ENCODE results near the gene LTBP1. TPM values are rescaled to one million over a fixed set of nuclear protein-coding genes. Genes with fewer than 3 reads are reported as not detected.

Gene LTBP1
- total and polyA plus RNA-seq, 10 of the 15 experiments (the other 5 are each of a cell fraction or from before 2014, with no cell fraction given), result 0.01 to 0.28 (median 0.12) TPM; not detected in 2

DNA sequence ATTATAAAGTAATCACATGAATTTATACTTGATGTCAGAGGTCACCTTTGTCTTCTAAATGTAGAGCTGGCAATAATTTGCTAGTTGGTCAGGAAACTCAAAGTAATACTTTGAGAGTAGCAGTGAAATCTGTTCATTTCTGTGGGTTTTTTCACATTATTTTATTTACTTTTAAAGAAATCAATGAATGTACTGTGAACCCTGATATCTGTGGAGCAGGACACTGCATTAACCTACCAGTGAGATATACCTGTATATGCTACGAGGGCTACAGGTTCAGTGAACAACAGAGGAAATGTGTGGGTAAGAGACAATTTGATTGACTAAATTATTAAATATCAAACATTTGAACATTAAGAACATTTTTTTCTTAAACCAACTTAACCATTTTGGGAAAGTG is 326.7 kb downstream of the LTBP1 start:
- intact Hi-C loops (cut with micrococcal nuclease; ENCODE audit: unreplicated experiment) (loop anchor here (5.0 to 10.0 kb wide), 2 partner anchors 66 to 311 kb away; no protein-coding TSS in a partner anchor), in situ Hi-C loops (cut with MboI) (no loop called here)
- no TSS peak for BruUV-seq (replicated peaks)
- POLR2A ChIA-PET, result no interaction called here
- no peak for ATAC-seq
- TF ChIP-seq YY1 (IDR thresholded peaks at IDR 0.05; ENCODE audit: low read depth, low read length), result no peak
- TF ChIP-seq SIX5 (IDR thresholded peaks at IDR 0.05; ENCODE audit: low read depth, low read length, severe bottlenecking), result no peak
- no peak for TF ChIP-seq POLR2A (IDR thresholded peaks at IDR 0.05; ENCODE audit: low read depth, low read length)
- no peak for TF ChIP-seq SUPT20H (IDR thresholded peaks at IDR 0.05; ENCODE audit: borderline replicate concordance, control insufficient read depth, low read depth, low read length)
- no peak for TF ChIP-seq SMARCA5 (IDR thresholded peaks at IDR 0.05)
- no peak for TF ChIP-seq ZBED1 (IDR thresholded peaks at IDR 0.05; ENCODE audit: borderline replicate concordance)
- TF ChIP-seq NBN (IDR thresholded peaks at IDR 0.05), result no peak
- no peak for TF ChIP-seq CUX1 (IDR thresholded peaks at IDR 0.05; ENCODE audit: insufficient replicate concordance, low read depth, low read length)
- no peak for TF ChIP-seq KDM1A (IDR thresholded peaks at IDR 0.05; ENCODE audit: borderline replicate concordance)
- TF ChIP-seq EED (IDR thresholded peaks at IDR 0.05; ENCODE audit: low read depth), result no peak
- Histone ChIP-seq H3K4me1 (ENCODE audit: control insufficient read depth, insufficient read depth, low read length) (peaks cover 10% of the 10 kb centered on the region), H2AFZ (ENCODE audit: control insufficient read depth, low read depth, low read length) (no peak overlapping the region), H3K79me2 (ENCODE audit: control insufficient read depth, insufficient read depth, low read length) (no peaks in the 10 kb centered on the region), H3K4me2 (ENCODE audit: control insufficient read depth, insufficient read depth) (no peak overlapping the region), H3K4me3 (no peak overlapping the region), H4K20me1 (ENCODE audit: control insufficient read depth, insufficient read depth) (no peaks in the 10 kb centered on the region), H3K9me3 (replicated peaks; ENCODE audit: control insufficient read depth, insufficient read depth, low read length) (no peaks in the 10 kb centered on the region), H3K9ac (ENCODE audit: control insufficient read depth, insufficient read depth, low read length) (no peak overlapping the region), H3K27me3 (replicated peaks in 1 of 2; ENCODE audit: control insufficient read depth in 2 of 2, insufficient read depth in 2 of 2, low read length in 1 of 2) (peaks cover 0 to 2% of the 10 kb centered on the region in 2 experiments; a peak in 1 of 4 replicates), H3K27ac (ENCODE audit: control insufficient read depth, insufficient read depth) (no peak overlapping the region), H3K36me3 (ENCODE audit: control insufficient read depth in 2 of 2, insufficient read depth in 2 of 2, low read length in 1 of 2) (no peaks in the 10 kb centered on the region)
- CTCF ChIA-PET, result interaction anchor here (0.7 to 1.4 kb wide), 3 partner anchors 99 to 1356 kb away, joined by 3 to 4 read pairs (median 3); no protein-coding TSS in a partner anchor
- DNase-seq (ENCODE audit: low read depth, low spot score), result no peak
- no peak for FAIRE-seq
- SMC1A ChIA-PET (ENCODE audit: uncharacterized antibody, unreplicated experiment), result interaction anchor here (1.1 kb wide), 1 partner anchor 27 kb away, joined by 3 read pairs; no protein-coding TSS in a partner anchor
- RAD21 ChIA-PET (ENCODE audit: unreplicated experiment), result no interaction called here
- 85% methylated on average over 1 of the region's 1 CpG for WGBS (ENCODE audit: insufficient coverage, insufficient replicate concordance, low lambda C conversion rate, missing lambda C conversion rate)

Data from GM12878 (cell line).